H1 (cell line): ENCODE results near the gene VPREB1. TPM values are rescaled to one million over a fixed set of nuclear protein-coding genes. Genes with fewer than 3 reads are reported as not detected.

Experiments
- BACH1 ChIP-seq: IDR thresholded peaks from 2 replicates; pipeline ENCODE4 v1.6.1; 2012; ENCODE audit warnings: low read length, improper control_type of control experiment
- BCL11A ChIP-seq, 2 experiments: IDR thresholded peaks; one replicate each; pipeline ENCODE4 v1.6.1; 2011; ENCODE audit warnings: low read depth in 2 of 2, low read length in 2 of 2, mild to moderate bottlenecking in 2 of 2
- BRCA1 ChIP-seq: IDR thresholded peaks from 2 replicates; pipeline ENCODE4 v1.6.1; 2012; ENCODE audit warnings: low read depth, low read length, improper control_type of control experiment
- CHD2 ChIP-seq: IDR thresholded peaks from 2 replicates; pipeline ENCODE4 v1.6.1; 2012; ENCODE audit warnings: low read length, improper control_type of control experiment
- HDAC2 ChIP-seq, 2 experiments: fragments of 300-600 bp in 1 of 2; sonication (generic) in 1 of 2; IDR thresholded peaks; 2 replicates each; pipeline ENCODE4 v1.6.1; 2011 to 2012; ENCODE audit warnings: low read depth in 2 of 2, low read length in 2 of 2, mild to moderate bottlenecking in 2 of 2, moderate library complexity in 2 of 2, borderline replicate concordance in 1 of 2, inconsistent platforms in 1 of 2
- KDM4A ChIP-seq: IDR thresholded peaks from one replicate; pipeline ENCODE4 v1.7.1; 2012; ENCODE audit warnings: low read depth, mild to moderate bottlenecking, moderate library complexity, low read length, inconsistent platforms; ENCODE audit not compliant: severe bottlenecking
- RBBP5 ChIP-seq: IDR thresholded peaks from 2 replicates; pipeline ENCODE4 v1.7.1; 2012; ENCODE audit warnings: low read depth, mild to moderate bottlenecking, inconsistent platforms, low read length, moderate library complexity, borderline replicate concordance
- RFX5 ChIP-seq: IDR thresholded peaks from 2 replicates; pipeline ENCODE4 v1.6.1; 2011; ENCODE audit warnings: low read depth, low read length, improper control_type of control experiment, borderline replicate concordance
- SUZ12 ChIP-seq: fragments of 200-600 bp; sonication (generic); IDR thresholded peaks from 2 replicates; pipeline ENCODE4 v1.6.1; 2012; ENCODE audit warnings: mild to moderate bottlenecking, inconsistent platforms, low read length, moderate library complexity, mixed read lengths
- TCF12 ChIP-seq: IDR thresholded peaks from 2 replicates; pipeline ENCODE4 v1.6.1; 2011; ENCODE audit warnings: low read depth, mild to moderate bottlenecking, low read length
- polyA plus RNA-seq, 7 experiments: library from polyadenylated mRNA; depleted of rRNA in 3 of 7; stranded (reverse) in 5 of 7; unstranded in 2 of 7; fragments of >200 nt in 5 of 7; fragments of 200-250 nt in 2 of 7; gene quantifications; 1 replicate in 5 of 7; 2 replicates in 1 of 7; 4 replicates in 1 of 7; pipeline versions ENCODE4 v1.2.1 to v1.2.3, GENCODE V29; 2011 to 2013; ENCODE audit warnings: missing spikeins in 2 of 7, mixed read lengths in 2 of 7
- total RNA-seq: library from RNA; stranded (reverse); fragmentation: NEBNext Ultra II Directional; extraction: Animal tissue kit (Norgen Biotek cat#: 25700); gene quantifications from 2 replicates; pipeline ENCODE4 v1.2.1, GENCODE V29; 2021

VPREB1 gene
- total and polyA plus RNA-seq, 2 of the 8 experiments (the other 6 are each of a cell fraction or from before 2014, with no cell fraction given), result not detected

DNA sequence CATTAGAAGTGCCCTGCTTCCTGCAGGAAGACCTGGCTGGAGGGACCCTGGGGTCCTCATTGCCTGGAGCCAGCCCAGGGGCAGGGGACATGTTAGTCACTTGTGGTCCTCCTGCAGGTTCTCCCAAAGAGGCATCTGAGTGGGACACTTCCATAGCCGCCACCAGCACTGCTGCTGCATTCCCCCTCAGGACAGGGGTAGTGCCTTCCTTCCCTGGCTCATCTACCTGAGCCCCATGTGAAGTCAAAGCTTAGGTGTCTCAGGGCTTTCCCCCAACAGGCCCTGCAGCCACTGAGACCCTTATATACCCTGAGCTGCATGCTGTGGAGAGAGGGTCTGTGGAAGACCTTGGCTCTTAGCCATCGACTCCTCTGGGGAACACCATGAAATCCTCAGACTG lies 45.0 kb upstream of the VPREB1 start (continued):
- TF ChIP-seq TCF12, result no peak
- no peak for TF ChIP-seq BACH1
- no peak for TF ChIP-seq CHD2
- no peak for TF ChIP-seq BRCA1
- no peak for TF ChIP-seq RBBP5
- TF ChIP-seq SUZ12, result no peak
- no peak for TF ChIP-seq RFX5
- no peak for TF ChIP-seq KDM4A
- TF ChIP-seq HDAC2 (IDR thresholded peaks at IDR 0.05; ENCODE audit: borderline replicate concordance in 1 of 2, low read depth in 2 of 2, low read length in 2 of 2), result no peak
- TF ChIP-seq BCL11A (IDR thresholded peaks at IDR 0.05; ENCODE audit: low read depth in 2 of 2, low read length in 2 of 2), result no peak
